WTC11 (cell line): ENCODE results near the gene MAZ.

Source experiments
- CTCF ChIP-seq: fragments of 200-600 bp; IDR thresholded peaks from 2 replicates; pipeline ENCODE4 v1.8.0; 2022; ENCODE audit warnings: antibody characterized with exemption
- ELF4 ChIP-seq: sonication (generic); formaldehyde crosslinking; IDR thresholded peaks from 2 replicates; pipeline ENCODE4 v1.8.1; 2022; ENCODE audit warnings: low read depth, mild to moderate bottlenecking, moderate library complexity, missing genetic modification reagents
- FOXJ3 ChIP-seq: sonication (generic); formaldehyde crosslinking; IDR thresholded peaks from 2 replicates; pipeline ENCODE4 v1.9.0; 2021; ENCODE audit warnings: missing genetic modification reagents, mild to moderate bottlenecking, borderline replicate concordance
- NFYB ChIP-seq: sonication (generic); formaldehyde crosslinking; conservative IDR thresholded peaks from 2 replicates; pipeline ENCODE4 v1.8.0; 2022; ENCODE audit warnings: low read depth, missing genetic modification reagents
- USF2 ChIP-seq: sonication (generic); formaldehyde crosslinking; IDR thresholded peaks from 2 replicates; pipeline ENCODE4 v1.8.1; 2023; ENCODE audit warnings: mild to moderate bottlenecking, missing genetic modification reagents, moderate library complexity
- ZNF121 ChIP-seq: sonication (generic); formaldehyde crosslinking; IDR thresholded peaks from 2 replicates; pipeline ENCODE4 v1.8.0; 2023; ENCODE audit warnings: missing genetic modification reagents
- ZNF532 ChIP-seq: fragments of 250-450 bp; sonication (Bioruptor Pico); IDR thresholded peaks from 2 replicates; pipeline ENCODE4 v1.9.0; 2021; ENCODE audit warnings: mild to moderate bottlenecking, borderline replicate concordance

- TF ChIP-seq FOXJ3 (CRISPR knock-in tag) = no peak
- TF ChIP-seq CTCF = no peak
- TF ChIP-seq USF2 (CRISPR knock-in tag) = no peak
- no peak for TF ChIP-seq NFYB (CRISPR knock-in tag)
- no peak for TF ChIP-seq ELF4 (CRISPR knock-in tag)
- no peak for TF ChIP-seq ZNF532 (CRISPR knock-in tag)
- no peak for TF ChIP-seq ZNF121 (CRISPR knock-in tag)
Observed at GRCh38 chr16:29791845-29792807, 14.2 kb upstream of the MAZ start.
